GM19351 (cell line): ENCODE results near the gene MDFI.

Experiments used
- ATAC-seq: cut with Tn5 transposase; IDR thresholded peaks from one replicate; pipeline ENCODE4 v1.9.1; 2021; ENCODE audit warnings: mild to moderate bottlenecking, moderate library complexity; ENCODE audit not compliant: unreplicated experiment

The MDFI gene

DNA sequence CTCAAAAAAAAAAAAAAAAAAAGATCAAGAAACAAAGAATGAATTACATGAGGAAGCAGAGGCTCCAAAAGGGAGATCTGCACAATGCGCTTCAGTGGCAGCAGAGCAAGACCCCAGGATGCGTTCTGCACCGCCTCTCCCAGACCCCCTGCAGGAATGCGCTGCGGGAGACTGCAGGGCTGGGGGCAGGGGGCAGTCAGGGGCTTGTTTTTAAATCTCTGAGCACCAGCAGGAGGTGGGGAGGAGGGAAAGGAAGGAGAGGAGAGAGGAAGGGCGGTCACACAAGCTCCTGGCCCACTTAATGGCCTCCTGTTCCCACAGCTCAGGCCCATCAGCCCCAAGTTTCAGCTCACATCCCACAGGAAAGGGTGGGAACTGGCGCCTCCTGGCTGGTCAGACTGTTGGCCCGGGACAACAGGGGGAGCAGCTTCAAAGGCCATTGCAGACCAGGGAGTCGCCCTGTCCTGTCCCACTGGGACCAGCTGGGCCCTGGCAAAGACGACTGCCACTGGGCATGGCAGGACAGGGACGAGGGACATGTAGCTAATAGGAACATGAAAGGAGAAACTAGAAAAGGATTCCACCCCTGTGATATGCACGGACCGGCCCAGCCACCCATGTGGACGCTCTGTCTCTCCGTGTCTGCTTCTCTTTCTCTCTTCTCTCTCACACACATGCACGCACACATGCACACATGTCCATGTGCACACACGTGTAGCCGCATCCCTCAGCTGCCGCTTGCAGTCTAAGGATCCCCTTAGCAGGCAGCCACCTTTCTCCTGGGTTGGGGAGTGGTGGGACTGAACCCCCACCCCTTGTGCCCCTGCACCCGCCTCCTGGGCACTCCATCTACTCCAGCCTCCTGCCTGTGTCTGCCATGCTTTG is 62.4 kb downstream of the MDFI start:
- ATAC-seq, result no peak

DNA sequence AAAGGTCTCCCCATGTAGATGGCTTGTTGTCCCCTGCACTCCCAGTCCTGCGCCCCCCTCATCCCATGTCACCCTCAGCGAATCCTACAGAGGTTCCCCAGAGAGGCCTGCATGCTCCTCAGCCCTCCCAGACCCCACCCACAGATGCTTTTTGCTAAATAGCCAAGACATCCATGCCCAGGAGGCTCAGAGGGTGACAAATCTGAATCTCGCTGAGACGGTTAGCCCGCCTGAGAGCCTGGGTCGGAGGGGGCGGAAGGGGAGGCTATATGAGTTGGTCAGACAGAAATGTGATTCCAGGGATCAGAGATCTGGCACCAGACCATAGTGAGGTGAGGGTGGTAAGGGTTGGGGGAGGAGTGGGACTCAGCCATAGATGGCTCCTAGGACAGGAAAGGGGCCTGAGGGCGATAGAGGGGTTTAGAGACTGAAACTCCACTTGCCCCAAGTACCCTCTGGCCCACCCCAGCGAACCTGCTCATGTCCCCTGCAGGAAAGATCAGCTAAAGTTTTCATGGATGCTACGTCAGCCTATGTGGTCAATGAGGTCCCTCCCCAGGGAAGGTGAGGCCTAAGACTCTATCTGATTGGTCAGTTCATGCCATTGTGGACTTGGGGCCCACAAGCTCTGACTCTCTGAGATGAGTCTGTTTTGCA is 63.9 kb downstream of the MDFI start:
- ATAC-seq, result no peak

DNA sequence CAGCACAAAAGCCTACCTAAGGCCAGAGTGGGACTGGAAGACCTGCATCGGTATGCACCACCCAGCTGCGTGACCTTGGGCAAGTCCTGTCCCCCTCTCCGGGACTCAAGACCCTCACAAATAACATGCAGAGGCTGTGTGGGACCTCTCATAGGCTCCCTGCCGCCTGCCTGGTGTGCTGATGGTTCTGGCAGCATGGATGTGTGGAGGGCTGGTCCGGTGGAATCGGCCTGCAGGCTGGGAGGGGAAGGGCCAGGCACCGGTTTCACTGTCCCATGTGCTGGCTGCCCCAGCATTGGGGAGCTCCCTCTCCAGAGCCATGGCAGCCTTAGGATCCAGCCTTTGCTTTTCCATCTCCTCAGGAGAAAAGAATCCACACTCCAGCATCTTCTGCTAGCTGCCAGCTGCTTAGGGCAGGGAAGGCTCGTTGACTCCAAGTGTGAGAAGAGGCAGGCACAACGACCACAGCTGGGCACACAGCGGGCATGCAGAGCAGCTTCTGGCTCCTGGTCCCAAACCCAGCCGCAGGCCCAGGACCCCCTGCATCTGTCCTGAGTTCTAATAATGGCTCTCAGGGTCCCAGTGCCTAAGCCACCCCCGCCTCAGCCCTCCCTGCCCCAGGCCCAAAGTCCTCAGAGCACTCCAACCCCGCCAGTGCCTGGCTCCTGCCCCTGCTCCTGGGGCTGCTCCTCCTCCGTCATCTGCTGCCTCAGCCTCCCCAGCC is 64.7 kb downstream of the MDFI start:
- ATAC-seq, result no peak
